Activated CD8-positive, alpha-beta T cell treated with anti-CD3 and anti-CD28 coated beads, Interleukin-2, amount 10 ng/mL, durations not matched to agents 7 days and 5 days (primary cell): ENCODE measurements around the gene GGT7. TPM values are rescaled to one million over a fixed set of nuclear protein-coding genes. Genes with fewer than 3 reads are reported as not detected.
A peak's percentile ranks its signal among the peaks of the same experiment; 100 is the strongest.

ENCODE experiments used
- ATAC-seq: fragments of 150-1000 bp; cut with Tn5 transposase; one replicate; pipeline ENCODE4 v1.10.0; 2021; ENCODE audit warnings: moderate library complexity
- CTCF ChIA-PET: fragments of 350-600 bp; sonication (Branson Sonifier 250); formaldehyde crosslinking; loops from one replicate; lab custom pipeline; 2021; ENCODE audit warnings: antibody characterized with exemption; lab: Charles Lee
- POLR2A ChIA-PET: fragments of 350-600 bp; sonication (Branson Sonifier 250); formaldehyde crosslinking; loops from one replicate; lab custom pipeline; 2021; ENCODE audit warnings: antibody characterized with exemption; lab: Charles Lee
- DNase-seq: peaks from one replicate; pipeline ENCODE4 v3.0.0-alpha.2; 2020
- H3K27ac Mint-ChIP-seq: one replicate; pipeline ENCODE4 v1.8.0; 2021; ENCODE audit warnings: mild to moderate bottlenecking, mixed read lengths
- H3K27me3 Mint-ChIP-seq: one replicate; pipeline ENCODE4 v1.8.0; 2021; ENCODE audit warnings: low read depth, mixed read lengths
- H3K36me3 Mint-ChIP-seq: one replicate; pipeline ENCODE4 v1.8.0; 2021; ENCODE audit warnings: low read depth, mixed read lengths
- H3K4me1 Mint-ChIP-seq: one replicate; pipeline ENCODE4 v1.8.0; 2021; ENCODE audit warnings: low read depth, mixed read lengths
- H3K4me3 Mint-ChIP-seq: one replicate; pipeline ENCODE4 v1.8.0; 2021; ENCODE audit warnings: mild to moderate bottlenecking, mixed read lengths
- H3K9me3 Mint-ChIP-seq: one replicate; pipeline ENCODE4 v1.8.0; 2022; ENCODE audit warnings: mixed read lengths; ENCODE audit not compliant: insufficient read depth
- total RNA-seq, 2 experiments: library from RNA; stranded (reverse); gene quantifications; one replicate each; pipeline ENCODE4 v1.2.3, GENCODE V29; 2021

The GGT7 gene
- total RNA-seq, 2 experiments from 2014 or later = 5.2 to 6.0 TPM

- no peak for ATAC-seq
- Mint-ChIP-seq H3K4me3 (no peak overlapping the region), H3K36me3 (peaks cover 12% of the 10 kb centered on the region), H3K4me1 (peaks cover 27% of the 10 kb centered on the region), H3K27me3 (no peaks in the 10 kb centered on the region), H3K27ac (no peak overlapping the region), H3K9me3 (no peaks in the 10 kb centered on the region)
- POLR2A ChIA-PET = no interaction called here
- no peak for DNase-seq
- CTCF ChIA-PET = interaction anchor here (0.7 to 1.2 kb wide), 3 partner anchors 13 to 21 kb away, joined by 3 to 4 read pairs (median 3); partner anchors contain the start of gene ACSS2
Observed at GRCh38 chr20:34895465-34895864, 22.8 kb upstream of the GGT7 start.

- Mint-ChIP-seq H3K4me1 (peaks cover 33% of the 10 kb centered on the region), H3K36me3 (peaks cover 9% of the 10 kb centered on the region), H3K4me3 (no peak overlapping the region), H3K27ac (no peak overlapping the region), H3K9me3 (no peaks in the 10 kb centered on the region), H3K27me3 (no peaks in the 10 kb centered on the region)
- ChIA-PET POLR2A (no interaction called here), CTCF (interaction anchor here (1.0 kb wide), 1 partner anchor 12 kb away, joined by 3 read pairs; no protein-coding TSS in a partner anchor)
- DNase-seq (no peak), ATAC-seq (no peak)
Observed at GRCh38 chr20:34894723-34895122, 22.1 kb upstream of the GGT7 start.

GRCh38 chr20:34892671-34893070 lies 20.0 kb upstream of the GGT7 start:
- ChIA-PET CTCF (interaction anchor here (1.6 to 3.3 kb wide), 3 partner anchors 12 to 19 kb away, joined by 5 to 17 read pairs (median 8); partner anchors contain the start of gene ACSS2), POLR2A (interaction anchor here (0.7 kb wide), 1 partner anchor 11 kb away, joined by 3 read pairs; no protein-coding TSS in a partner anchor)
- H3K9me3 Mint-ChIP-seq = no peaks in the 10 kb centered on the region
- H3K4me3 Mint-ChIP-seq = no peak overlapping the region
- H3K4me1 Mint-ChIP-seq = peaks cover 33% of the 10 kb centered on the region
- H3K36me3 Mint-ChIP-seq = peaks cover 10% of the 10 kb centered on the region
- DNase-seq (no peak), ATAC-seq (no peak)
- no peak overlapping the region for H3K27ac Mint-ChIP-seq
- H3K27me3 Mint-ChIP-seq = no peaks in the 10 kb centered on the region

DNA sequence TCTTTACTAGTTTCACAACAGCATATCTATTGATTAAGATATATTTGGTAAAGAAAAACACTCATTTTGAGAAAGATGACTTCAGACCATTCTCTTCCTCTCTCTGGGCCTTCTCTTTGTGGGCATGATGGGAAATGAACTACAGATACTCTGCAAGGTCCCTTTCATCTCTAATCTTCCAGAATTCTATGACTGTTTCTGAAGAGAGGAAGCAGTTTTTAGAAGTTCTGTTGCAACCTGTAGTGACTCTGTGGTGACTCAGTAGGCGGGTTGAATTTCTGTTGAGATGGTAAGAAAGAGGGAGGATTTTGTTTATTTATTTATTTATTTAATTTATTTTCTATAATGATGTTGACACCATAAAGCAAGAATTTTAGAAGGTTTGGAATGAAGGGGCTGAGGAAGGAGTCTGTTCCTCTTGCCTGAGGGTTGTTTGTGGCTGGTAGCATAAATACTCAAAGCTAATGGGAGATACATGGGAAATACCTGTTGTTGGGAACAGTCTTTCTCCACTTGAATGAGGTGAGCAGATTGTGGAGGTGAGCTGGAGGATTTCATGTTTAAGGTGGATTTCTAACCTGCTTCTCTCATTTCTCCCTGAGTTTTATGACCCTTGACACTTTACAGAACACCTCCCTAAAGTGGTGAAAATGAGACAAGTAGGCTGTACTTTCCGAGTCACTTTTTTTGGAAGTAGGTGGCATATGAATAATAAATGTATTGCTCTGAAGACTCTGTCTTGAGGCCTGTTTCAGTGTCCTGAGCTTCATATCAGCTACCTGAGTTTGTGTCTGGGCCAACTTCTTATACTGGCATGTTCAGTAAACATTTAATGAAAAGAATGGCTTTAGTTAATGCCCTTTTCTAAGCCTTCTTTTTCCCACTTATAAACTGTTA lies 18.8 kb upstream of the GGT7 start:
- CTCF ChIA-PET = interaction anchor here (0.8 to 3.3 kb wide), 5 partner anchors 11 to 64 kb away, joined by 3 to 17 read pairs (median 5); partner anchors contain the start of genes ACSS2, GGT7, GSS and MYH7B
- Mint-ChIP-seq H3K4me3 (no peak overlapping the region), H3K36me3 (peaks cover 10% of the 10 kb centered on the region), H3K4me1 (peaks cover 33% of the 10 kb centered on the region), H3K27me3 (no peaks in the 10 kb centered on the region), H3K27ac (peak overlapping the region; percentile 27), H3K9me3 (no peaks in the 10 kb centered on the region)
- ATAC-seq (peak; percentile 73), DNase-seq (no peak)
- POLR2A ChIA-PET = interaction anchor here (1.1 kb wide), 1 partner anchor 15 kb away, joined by 3 read pairs; the partner anchor contains the start of gene ACSS2

DNA sequence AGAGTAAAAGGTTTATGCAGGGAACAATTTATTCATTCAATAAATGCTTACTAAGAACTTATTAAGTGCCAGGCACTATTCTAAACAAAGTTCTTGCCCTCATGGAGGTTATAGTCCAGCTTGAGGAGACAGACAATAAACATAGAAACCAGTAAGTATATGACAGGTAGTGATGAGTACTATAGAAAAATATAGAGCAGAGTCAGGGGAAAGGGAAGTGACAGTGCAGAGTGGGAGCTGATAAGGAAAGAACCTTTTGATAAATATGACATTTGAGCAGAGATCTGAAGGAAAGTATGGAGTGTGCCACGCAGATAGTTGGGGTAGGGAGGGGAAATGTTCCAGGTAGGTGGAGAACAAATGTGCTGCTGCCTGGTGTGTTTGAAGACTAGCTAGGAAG lies 15.8 kb upstream of the GGT7 start:
- H3K27ac Mint-ChIP-seq = no peak overlapping the region
- POLR2A ChIA-PET = interaction anchor here (0.6 kb wide), 1 partner anchor 13 kb away, joined by 3 read pairs; no protein-coding TSS in a partner anchor
- CTCF ChIA-PET = interaction anchor here (0.7 to 2.1 kb wide), 3 partner anchors 11 to 14 kb away, joined by 3 to 13 read pairs (median 4); partner anchors contain the start of gene ACSS2
- no peak overlapping the region for H3K4me3 Mint-ChIP-seq
- H3K9me3 Mint-ChIP-seq = no peaks in the 10 kb centered on the region
- peaks cover 17% of the 10 kb centered on the region for H3K36me3 Mint-ChIP-seq
- H3K4me1 Mint-ChIP-seq = peaks cover 33% of the 10 kb centered on the region
- H3K27me3 Mint-ChIP-seq = no peaks in the 10 kb centered on the region
- ATAC-seq = no peak
- no peak for DNase-seq

- CTCF ChIA-PET = interaction anchor here (2.1 kb wide), 1 partner anchor 12 kb away, joined by 13 read pairs; no protein-coding TSS in a partner anchor
- Mint-ChIP-seq H3K4me1 (peaks cover 24% of the 10 kb centered on the region), H3K9me3 (no peaks in the 10 kb centered on the region), H3K27ac (no peak overlapping the region), H3K27me3 (no peaks in the 10 kb centered on the region), H3K4me3 (no peak overlapping the region), H3K36me3 (peaks cover 24% of the 10 kb centered on the region)
- DNase-seq (no peak), ATAC-seq (no peak)
- POLR2A ChIA-PET = no interaction called here
Observed at GRCh38 chr20:34887023-34887422, 14.4 kb upstream of the GGT7 start.

DNA sequence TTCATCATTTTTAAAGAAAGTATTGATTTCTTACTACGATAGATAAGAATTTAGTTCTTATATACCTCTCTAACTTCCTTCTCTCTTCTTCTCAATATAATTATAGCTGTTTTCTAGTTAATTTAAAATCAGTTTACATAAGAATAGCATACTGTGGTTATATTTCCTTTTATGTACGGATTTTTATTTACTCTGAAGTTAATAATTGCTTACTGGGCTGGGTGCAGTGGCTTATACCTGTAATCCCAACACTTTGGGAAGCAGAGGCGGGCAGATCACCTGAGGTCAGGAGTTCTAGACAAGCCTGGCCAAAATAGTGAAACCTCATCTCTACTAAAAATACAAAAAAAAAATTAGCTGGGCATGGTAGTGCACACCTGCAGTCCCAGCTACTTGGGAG lies 13.5 kb upstream of the GGT7 start:
- CTCF ChIA-PET = no interaction called here
- Mint-ChIP-seq H3K9me3 (no peaks in the 10 kb centered on the region), H3K27ac (no peak overlapping the region), H3K4me1 (peaks cover 15% of the 10 kb centered on the region), H3K36me3 (peaks cover 24% of the 10 kb centered on the region), H3K27me3 (no peaks in the 10 kb centered on the region), H3K4me3 (no peak overlapping the region)
- POLR2A ChIA-PET = interaction anchor here (0.6 kb wide), 1 partner anchor 1728 kb away, joined by 3 read pairs; no protein-coding TSS in a partner anchor
- DNase-seq = no peak
- no peak for ATAC-seq

DNA sequence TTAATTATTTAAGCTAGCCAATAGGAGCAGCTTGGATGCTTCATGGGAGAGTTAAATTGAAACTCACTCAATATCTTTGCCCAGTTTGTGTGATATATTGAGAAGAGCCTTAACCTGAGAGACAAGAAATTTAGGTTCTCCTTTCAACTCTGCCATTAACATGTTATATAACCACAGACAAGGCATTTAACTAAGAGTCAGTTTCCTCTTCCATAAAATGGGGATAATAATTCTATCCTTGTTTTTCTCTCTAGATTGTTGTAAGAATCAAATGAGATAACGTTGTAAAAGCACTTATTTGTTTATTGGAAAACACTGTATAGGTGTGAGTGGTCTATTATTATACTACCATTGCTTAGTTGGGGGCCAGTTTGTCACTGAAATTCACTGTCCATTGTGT lies 11.6 kb upstream of the GGT7 start:
- H3K36me3 Mint-ChIP-seq = peaks cover 21% of the 10 kb centered on the region
- CTCF ChIA-PET = interaction anchor here (2.8 kb wide), 1 partner anchor 10 kb away, joined by 18 read pairs; the partner anchor contains the start of gene GGT7

DNA sequence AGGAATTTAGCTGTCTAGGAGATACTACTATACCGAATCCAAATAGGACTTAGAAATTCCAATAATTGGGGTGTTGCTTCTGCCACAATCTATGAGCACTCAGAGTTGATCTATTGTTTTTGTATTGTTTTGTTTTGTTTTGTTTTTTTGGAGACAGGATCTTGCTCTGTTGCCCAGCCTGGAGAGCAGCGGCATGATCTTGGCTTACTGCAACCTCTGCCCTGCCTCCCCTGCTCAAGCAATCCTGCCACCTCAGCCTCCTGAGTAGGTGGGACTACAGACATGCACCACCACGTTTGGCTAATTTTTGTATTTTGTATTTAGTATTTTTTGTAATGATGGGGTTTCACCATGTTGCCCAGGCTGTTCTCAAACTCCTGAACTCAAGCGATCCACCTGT lies 11.2 kb upstream of the GGT7 start:
- H3K27ac Mint-ChIP-seq = no peak overlapping the region

More for the DNA sequence above, 11.6 kb upstream of the GGT7 start:
- ATAC-seq (no peak), DNase-seq (no peak)
- no peak overlapping the region for H3K4me3 Mint-ChIP-seq
- peaks cover 6% of the 10 kb centered on the region for H3K4me1 Mint-ChIP-seq
- POLR2A ChIA-PET = no interaction called here
- no peak overlapping the region for H3K27ac Mint-ChIP-seq
- no peaks in the 10 kb centered on the region for H3K27me3 Mint-ChIP-seq
- H3K9me3 Mint-ChIP-seq = no peaks in the 10 kb centered on the region

GRCh38 chr20:34883087-34883688 lies 10.5 kb upstream of the GGT7 start:
- Mint-ChIP-seq H3K27ac (no peak overlapping the region), H3K27me3 (no peaks in the 10 kb centered on the region), H3K36me3 (peaks cover 17% of the 10 kb centered on the region), H3K4me1 (peaks cover 5% of the 10 kb centered on the region), H3K4me3 (no peak overlapping the region), H3K9me3 (no peaks in the 10 kb centered on the region)
- CTCF ChIA-PET = interaction anchor here (1.0 to 2.8 kb wide), 2 partner anchors 9 to 12 kb away, joined by 3 to 18 read pairs; partner anchors contain the start of gene GGT7
- ATAC-seq (no peak), DNase-seq (no peak)
- POLR2A ChIA-PET = no interaction called here

More for the DNA sequence above, 11.2 kb upstream of the GGT7 start:
- POLR2A ChIA-PET = no interaction called here
- H3K4me3 Mint-ChIP-seq = no peak overlapping the region
- ATAC-seq (no peak), DNase-seq (no peak)
- no peaks in the 10 kb centered on the region for H3K9me3 Mint-ChIP-seq
- H3K4me1 Mint-ChIP-seq = peaks cover 6% of the 10 kb centered on the region
- CTCF ChIA-PET = interaction anchor here (2.8 kb wide), 1 partner anchor 10 kb away, joined by 18 read pairs; the partner anchor contains the start of gene GGT7
- no peaks in the 10 kb centered on the region for H3K27me3 Mint-ChIP-seq
- H3K36me3 Mint-ChIP-seq = peaks cover 21% of the 10 kb centered on the region

DNA sequence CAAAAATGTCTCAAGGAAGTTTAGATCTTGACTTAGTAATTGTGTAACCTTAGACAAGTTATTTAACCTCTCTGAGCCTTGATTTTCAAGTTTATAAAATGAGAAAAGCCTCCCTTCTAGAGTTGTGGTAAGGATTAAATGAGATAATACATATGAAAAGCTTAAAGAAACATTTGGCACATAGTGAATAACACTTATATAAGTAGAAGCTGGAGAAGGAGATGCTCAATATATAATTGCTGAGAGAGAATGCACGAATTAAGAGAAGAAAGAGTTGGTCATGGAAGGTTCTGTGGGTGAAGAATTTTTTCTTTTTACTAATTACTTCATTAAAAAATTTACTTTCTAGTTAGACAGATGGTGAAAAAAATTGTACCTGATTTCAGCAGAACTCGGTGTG lies 9.0 kb upstream of the GGT7 start:
- H3K4me3 Mint-ChIP-seq = no peak overlapping the region
- CTCF ChIA-PET = interaction anchor here (0.7 kb wide), 2 partner anchors 60 to 74 kb away, joined by 3 read pairs; partner anchors contain the start of genes GSS and MYH7B
- POLR2A ChIA-PET = no interaction called here
- ATAC-seq (no peak), DNase-seq (no peak)
- peaks cover 17% of the 10 kb centered on the region for H3K36me3 Mint-ChIP-seq
- H3K9me3 Mint-ChIP-seq = no peaks in the 10 kb centered on the region
- H3K4me1 Mint-ChIP-seq = peaks cover 11% of the 10 kb centered on the region
- peaks cover 2% of the 10 kb centered on the region for H3K27me3 Mint-ChIP-seq
- H3K27ac Mint-ChIP-seq = no peak overlapping the region
